Naive B cell (primary cell): ENCODE measurements around the gene NLRC5. TPM values are rescaled to one million over a fixed set of nuclear protein-coding genes. Genes with fewer than 3 reads are reported as not detected.
"Not testable (repeated sequence)": the region's sequence is repeated elsewhere in the genome, so short reads cannot be mapped to it uniquely, and the experiment has no call there.

ENCODE experiments used
- ATAC-seq, 2 donors: fragments of 150-1000 bp; cut with Tn5 transposase; 2 replicates each; pipeline ENCODE4 v1.10.0; 2021; ENCODE audit warnings: low read depth in 2 of 2, mild to moderate bottlenecking in 2 of 2, moderate library complexity in 2 of 2
- DNase-seq: peaks from one replicate; pipeline ENCODE4 v3.0.0; 2022
- H3K27ac Mint-ChIP-seq, 6 donors: one replicate each; pipeline ENCODE4 v1.8.0; 2020 to 2022; ENCODE audit warnings: mild to moderate bottlenecking in 6 of 6, mixed read lengths in 6 of 6, moderate library complexity in 5 of 6, inconsistent platforms in 2 of 6
- H3K27me3 Mint-ChIP-seq, 3 donors: one replicate each; pipeline ENCODE4 v1.8.0; 2021 to 2022; ENCODE audit warnings: mixed read lengths in 3 of 3, mild to moderate bottlenecking in 1 of 3
- H3K36me3 Mint-ChIP-seq, 2 donors: one replicate each; pipeline ENCODE4 v1.8.0; 2020 to 2022; ENCODE audit warnings: mixed read lengths in 2 of 2, inconsistent platforms in 1 of 2, mild to moderate bottlenecking in 1 of 2
- H3K4me1 Mint-ChIP-seq, 3 donors: one replicate each; pipeline ENCODE4 v1.8.0; 2020 to 2022; ENCODE audit warnings: mixed read lengths in 3 of 3, inconsistent platforms in 1 of 3, mild to moderate bottlenecking in 1 of 3, moderate library complexity in 1 of 3
- H3K4me3 Mint-ChIP-seq, 8 donors: one replicate each; pipeline ENCODE4 v1.8.0; 2020 to 2022; ENCODE audit warnings: mild to moderate bottlenecking in 8 of 8, mixed read lengths in 8 of 8, moderate library complexity in 8 of 8, inconsistent platforms in 2 of 8
- H3K9me3 Mint-ChIP-seq, 7 donors: one replicate each; pipeline ENCODE4 v1.8.0; 2020 to 2022; ENCODE audit warnings: mixed read lengths in 7 of 7, mild to moderate bottlenecking in 5 of 7, inconsistent platforms in 2 of 7, moderate library complexity in 1 of 7
- polyA plus RNA-seq, 6 donors: library from polyadenylated mRNA; unstranded; fragments of 300-500 nt; fragmentation: Illumina TruSeq; gene quantifications; one replicate each; pipeline ENCODE4 v1.2.3, GENCODE V29; 2021; ENCODE audit warnings: low read depth in 6 of 6

The NLRC5 gene
- polyA plus RNA-seq, 6 donors from 2014 or later = 2.9 to 42.9 (median 29.9) TPM

- DNase-seq = peak; percentile 39
- peak; percentile 44 to 64 for ATAC-seq
- Mint-ChIP-seq H3K4me3 (peak overlapping the region in 7 of 8 donors; percentile 62 to 85 (median 80)), H3K4me1 (peaks cover 52 to 84% (median 63%) of the 10 kb centered on the region in 3 donors), H3K27me3 (no peaks in the 10 kb centered on the region), H3K36me3 (no peaks in the 10 kb centered on the region), H3K9me3 (no peaks in the 10 kb centered on the region), H3K27ac (peak overlapping the region; percentile 85 to 98 (median 91))
These were observed 14.4 kb downstream of the NLRC5 start for GRCh38 chr16:57003439-57004386.

DNA sequence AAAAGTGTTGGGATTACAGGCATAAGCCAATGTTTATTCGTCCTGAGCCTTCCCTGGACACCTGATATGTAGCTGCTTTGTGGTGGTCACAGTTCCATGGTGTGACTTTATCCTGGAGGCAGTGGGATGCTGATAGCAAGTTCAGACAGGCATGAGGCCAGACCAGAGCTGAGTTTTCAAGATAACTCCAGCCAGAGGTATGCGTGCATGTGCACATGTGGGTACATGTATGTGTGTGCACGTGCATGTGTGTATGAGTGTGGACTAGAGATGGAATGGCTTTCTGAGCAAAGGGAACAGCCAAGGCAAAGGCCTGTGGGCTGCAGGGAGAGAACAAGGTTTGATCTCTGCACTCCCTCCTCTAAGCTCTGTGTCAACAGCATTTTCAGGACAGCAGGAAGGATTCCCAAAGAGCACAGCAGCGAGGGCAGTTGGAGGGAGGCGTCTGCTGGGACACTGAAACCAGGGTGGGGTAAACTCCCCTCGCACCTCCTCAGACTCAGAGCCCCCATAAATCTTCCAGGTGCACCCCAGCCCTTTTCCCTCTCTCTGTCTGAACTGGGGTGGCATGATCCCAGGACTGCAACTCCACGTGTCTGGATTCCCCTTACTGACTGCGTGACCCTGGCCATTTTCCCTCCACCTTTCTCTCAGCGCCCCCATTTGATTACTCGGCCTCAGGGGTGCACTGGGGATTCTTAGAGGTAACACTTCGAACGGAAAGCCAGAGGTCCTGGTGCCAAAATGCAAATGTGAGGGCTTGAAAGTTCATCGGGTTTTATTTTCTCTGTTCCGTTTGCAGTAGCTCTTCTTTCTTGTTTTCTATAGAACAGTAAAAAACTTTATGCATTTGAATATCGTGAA is 15.3 kb downstream of the NLRC5 start:
- no peak for ATAC-seq
- H3K4me1 Mint-ChIP-seq = peaks cover 46 to 77% (median 59%) of the 10 kb centered on the region in 3 donors
- no peaks in the 10 kb centered on the region for H3K9me3 Mint-ChIP-seq
- no peak for DNase-seq
- H3K27ac Mint-ChIP-seq = peak overlapping the region in 5 of 6 donors; percentile 70 to 98 (median 85)
- no peaks in the 10 kb centered on the region for H3K27me3 Mint-ChIP-seq
- H3K4me3 Mint-ChIP-seq = peak overlapping the region in 7 of 8 donors; percentile 11 to 85 (median 74)
- no peaks in the 10 kb centered on the region for H3K36me3 Mint-ChIP-seq

GRCh38 chr16:57005597-57005996 is 16.2 kb downstream of the NLRC5 start:
- ATAC-seq, H3K36me3 Mint-ChIP-seq: not testable (repeated sequence)

GRCh38 chr16:57007050-57007449 is 17.7 kb downstream of the NLRC5 start:
- Mint-ChIP-seq H3K4me3 (no peak overlapping the region), H3K36me3 (peaks cover 0 to 8% of the 10 kb centered on the region in 2 donors), H3K4me1 (peaks cover 35 to 72% (median 50%) of the 10 kb centered on the region in 3 donors), H3K9me3 (no peaks in the 10 kb centered on the region), H3K27me3 (no peaks in the 10 kb centered on the region), H3K27ac (peak overlapping the region in 2 of 6 donors; percentile 70 to 77)
- DNase-seq (no peak), ATAC-seq (no peak)

More at GRCh38 chr16:57005597-57005996, 16.2 kb downstream of the NLRC5 start:
- H3K9me3 Mint-ChIP-seq, DNase-seq, H3K27me3 Mint-ChIP-seq: not testable (repeated sequence)
- Mint-ChIP-seq H3K27ac (peak overlapping the region in 2 of 6 donors; percentile 72 to 91), H3K4me3 (peak overlapping the region in 4 of 8 donors; percentile 25 to 80 (median 55)), H3K4me1 (peaks cover 46 to 72% (median 56%) of the 10 kb centered on the region in 3 donors)

- H3K36me3 Mint-ChIP-seq = peaks cover 0 to 8% of the 10 kb centered on the region in 2 donors
These were observed 18.2 kb downstream of the NLRC5 start for GRCh38 chr16:57007530-57007929.

GRCh38 chr16:57008440-57008839 is 19.1 kb downstream of the NLRC5 start:
- H3K4me3 Mint-ChIP-seq = no peak overlapping the region
- H3K27ac Mint-ChIP-seq = peak overlapping the region in 1 of 6 donors; percentile 61
- H3K4me1 Mint-ChIP-seq = peaks cover 28 to 64% (median 44%) of the 10 kb centered on the region in 3 donors
- no peaks in the 10 kb centered on the region for H3K9me3 Mint-ChIP-seq
- H3K36me3 Mint-ChIP-seq = peaks cover 0 to 8% of the 10 kb centered on the region in 2 donors
- no peaks in the 10 kb centered on the region for H3K27me3 Mint-ChIP-seq
- no peak for DNase-seq
- no peak for ATAC-seq

More at GRCh38 chr16:57007530-57007929, 18.2 kb downstream of the NLRC5 start:
- DNase-seq (no peak), ATAC-seq (no peak)
- peak overlapping the region in 1 of 6 donors; percentile 70 for H3K27ac Mint-ChIP-seq
- no peaks in the 10 kb centered on the region for H3K9me3 Mint-ChIP-seq
- peaks cover 32 to 71% (median 51%) of the 10 kb centered on the region in 3 donors for H3K4me1 Mint-ChIP-seq
- H3K4me3 Mint-ChIP-seq = no peak overlapping the region
- no peaks in the 10 kb centered on the region for H3K27me3 Mint-ChIP-seq

- Mint-ChIP-seq H3K4me3 (peak overlapping the region in 1 of 8 donors; percentile 69), H3K4me1 (peaks cover 24 to 63% (median 42%) of the 10 kb centered on the region in 3 donors), H3K27ac (peak overlapping the region in 3 of 6 donors; percentile 78 to 90 (median 80)), H3K9me3 (no peaks in the 10 kb centered on the region), H3K36me3 (peaks cover 0 to 8% of the 10 kb centered on the region in 2 donors), H3K27me3 (no peaks in the 10 kb centered on the region)
- no peak for DNase-seq
- no peak for ATAC-seq
These were observed 20.4 kb downstream of the NLRC5 start for GRCh38 chr16:57009643-57010170.

GRCh38 chr16:57012353-57012752 is 23.0 kb downstream of the NLRC5 start:
- no peak for ATAC-seq

GRCh38 chr16:57013229-57013628 is 23.9 kb downstream of the NLRC5 start:
- Mint-ChIP-seq H3K9me3 (no peaks in the 10 kb centered on the region), H3K27me3 (no peaks in the 10 kb centered on the region), H3K4me1 (peaks cover 34 to 44% (median 43%) of the 10 kb centered on the region in 3 donors), H3K4me3 (no peak overlapping the region), H3K36me3 (peaks cover 5 to 31% of the 10 kb centered on the region in 2 donors), H3K27ac (no peak overlapping the region)
- DNase-seq (no peak), ATAC-seq (no peak)

More at GRCh38 chr16:57012353-57012752, 23.0 kb downstream of the NLRC5 start:
- Mint-ChIP-seq H3K9me3 (no peaks in the 10 kb centered on the region), H3K4me1 (peaks cover 32 to 45% (median 38%) of the 10 kb centered on the region in 3 donors), H3K4me3 (no peak overlapping the region), H3K27ac (peak overlapping the region in 3 of 6 donors; percentile 1 to 54 (median 36)), H3K36me3 (peaks cover 5 to 23% of the 10 kb centered on the region in 2 donors), H3K27me3 (no peaks in the 10 kb centered on the region)
- no peak for DNase-seq

- H3K36me3 Mint-ChIP-seq = peaks cover 5 to 32% of the 10 kb centered on the region in 2 donors
- DNase-seq = no peak
These were observed 24.5 kb downstream of the NLRC5 start for GRCh38 chr16:57013902-57014301.

GRCh38 chr16:57016301-57016700 is 26.9 kb downstream of the NLRC5 start:
- H3K27ac Mint-ChIP-seq = peak overlapping the region in 1 of 6 donors; percentile 12
- H3K9me3 Mint-ChIP-seq = no peaks in the 10 kb centered on the region
- H3K27me3 Mint-ChIP-seq = no peaks in the 10 kb centered on the region
- H3K4me3 Mint-ChIP-seq = no peak overlapping the region
- ATAC-seq (no peak), DNase-seq (no peak)
- peaks cover 25 to 32% (median 30%) of the 10 kb centered on the region in 3 donors for H3K4me1 Mint-ChIP-seq
- peaks cover 12 to 48% of the 10 kb centered on the region in 2 donors for H3K36me3 Mint-ChIP-seq

More at GRCh38 chr16:57013902-57014301, 24.5 kb downstream of the NLRC5 start:
- Mint-ChIP-seq H3K4me3 (peak overlapping the region in 1 of 8 donors; percentile 47), H3K27me3 (no peaks in the 10 kb centered on the region), H3K27ac (peak overlapping the region in 1 of 6 donors; percentile 88), H3K4me1 (peaks cover 34 to 44% (median 43%) of the 10 kb centered on the region in 3 donors), H3K9me3 (no peaks in the 10 kb centered on the region)
- no peak for ATAC-seq

DNA sequence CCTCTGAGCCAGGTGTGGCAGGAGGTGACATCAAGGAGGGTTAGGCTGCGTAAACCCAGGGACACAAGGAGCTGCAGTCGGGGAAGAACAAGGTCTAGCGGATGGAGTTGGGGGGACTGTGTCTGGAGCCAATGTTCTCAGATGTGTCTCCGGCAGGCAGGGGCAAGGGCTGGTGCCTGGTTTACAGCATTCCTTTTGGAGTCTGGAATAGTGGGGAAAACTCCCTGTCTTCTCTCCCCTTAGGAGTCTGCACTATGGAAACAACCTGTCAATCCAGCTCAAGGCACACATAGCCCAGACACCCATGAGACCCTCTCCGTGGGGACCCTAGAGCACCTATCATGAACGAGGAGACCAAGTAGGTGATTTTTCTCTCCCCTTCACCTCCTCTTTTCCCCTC is 27.5 kb downstream of the NLRC5 start:
- peaks cover 25 to 35% (median 26%) of the 10 kb centered on the region in 3 donors for H3K4me1 Mint-ChIP-seq
- H3K27ac Mint-ChIP-seq = peak overlapping the region in 2 of 6 donors; percentile 28 to 54
- DNase-seq = no peak
- ATAC-seq = no peak
- no peaks in the 10 kb centered on the region for H3K27me3 Mint-ChIP-seq
- H3K4me3 Mint-ChIP-seq = peak overlapping the region in 2 of 8 donors; percentile 56 to 71
- H3K9me3 Mint-ChIP-seq = no peaks in the 10 kb centered on the region
- H3K36me3 Mint-ChIP-seq = peaks cover 18 to 53% of the 10 kb centered on the region in 2 donors
